HT-29 (cell line): ENCODE results near the gene AKT3. TPM values are rescaled to one million over a fixed set of nuclear protein-coding genes. Genes with fewer than 3 reads are reported as not detected.
"Not testable (repeated sequence)": the region's sequence is repeated elsewhere in the genome, so short reads cannot be mapped to it uniquely, and the experiment has no call there.

Experiments
- DNase-seq: peaks from one replicate; pipeline ENCODE4 v3.0.0-alpha.2; 2015; ENCODE audit warnings: low spot score
- total RNA-seq: library from RNA; depleted of rRNA; stranded (reverse); fragments of >200 nt; shearing (Covaris generic); gene quantifications from 2 replicates; pipeline ENCODE4 v1.2.3, GENCODE V29; 2014

Gene AKT3
- total RNA-seq, 1 experiment from 2014 or later: not detected

DNA sequence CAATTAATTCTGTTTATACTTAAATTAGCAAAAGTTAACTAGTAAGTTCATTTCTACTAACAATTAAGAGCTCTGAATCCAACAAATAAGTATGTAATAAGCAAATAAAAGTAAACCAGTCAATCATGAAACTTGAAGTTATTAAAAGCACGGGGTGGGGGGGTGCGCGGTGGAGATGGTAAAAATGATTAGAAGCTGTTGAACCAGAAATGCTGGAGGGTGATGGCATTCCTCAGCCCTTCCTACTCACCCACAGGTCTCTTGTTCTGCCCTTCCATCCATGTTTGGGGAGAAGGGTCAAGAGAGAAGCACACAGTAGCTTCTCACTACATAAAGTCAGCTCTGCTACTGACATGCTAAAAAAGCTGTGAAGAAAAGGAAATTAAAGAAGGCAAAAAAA lies 63.5 kb downstream of the AKT3 start:
- no peak for DNase-seq

DNA sequence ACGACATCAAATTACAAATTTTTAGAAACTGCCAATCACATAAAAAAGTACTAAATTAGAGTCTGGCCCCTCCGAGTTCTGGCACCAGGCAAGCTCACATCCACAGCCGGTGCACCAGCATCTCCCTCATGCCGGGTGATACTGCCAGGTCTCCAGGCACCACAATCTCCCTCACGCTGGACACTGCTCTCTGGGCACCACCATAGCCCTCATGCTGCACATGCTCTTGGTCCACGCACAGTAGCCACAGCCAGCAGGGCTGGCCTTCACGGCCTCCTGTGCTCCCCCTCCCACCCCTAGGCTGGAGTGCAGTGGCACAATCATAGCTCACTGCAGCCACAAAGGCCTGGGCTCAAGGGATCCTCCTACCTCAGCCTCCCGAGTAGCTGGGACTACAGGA lies 65.5 kb downstream of the AKT3 start:
- no peak for DNase-seq

DNA sequence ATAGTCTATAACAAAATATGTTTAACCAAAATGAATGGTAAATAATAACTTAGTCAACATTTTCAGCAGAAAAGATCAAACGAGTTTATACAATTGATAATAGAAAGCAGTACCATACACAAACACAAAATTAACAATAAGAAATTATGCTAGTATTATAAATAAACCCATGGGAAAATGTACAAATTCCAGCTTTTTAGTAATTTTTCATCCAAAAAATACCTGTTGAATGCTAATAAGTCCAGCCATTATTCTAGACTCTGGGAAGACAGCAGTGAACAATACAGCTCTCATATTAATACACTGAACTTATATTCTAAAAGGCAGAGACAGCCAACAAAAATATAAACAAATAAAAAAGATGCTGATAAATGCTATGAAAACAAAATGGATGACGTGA lies 66.3 kb downstream of the AKT3 start:
- DNase-seq: no peak

DNA sequence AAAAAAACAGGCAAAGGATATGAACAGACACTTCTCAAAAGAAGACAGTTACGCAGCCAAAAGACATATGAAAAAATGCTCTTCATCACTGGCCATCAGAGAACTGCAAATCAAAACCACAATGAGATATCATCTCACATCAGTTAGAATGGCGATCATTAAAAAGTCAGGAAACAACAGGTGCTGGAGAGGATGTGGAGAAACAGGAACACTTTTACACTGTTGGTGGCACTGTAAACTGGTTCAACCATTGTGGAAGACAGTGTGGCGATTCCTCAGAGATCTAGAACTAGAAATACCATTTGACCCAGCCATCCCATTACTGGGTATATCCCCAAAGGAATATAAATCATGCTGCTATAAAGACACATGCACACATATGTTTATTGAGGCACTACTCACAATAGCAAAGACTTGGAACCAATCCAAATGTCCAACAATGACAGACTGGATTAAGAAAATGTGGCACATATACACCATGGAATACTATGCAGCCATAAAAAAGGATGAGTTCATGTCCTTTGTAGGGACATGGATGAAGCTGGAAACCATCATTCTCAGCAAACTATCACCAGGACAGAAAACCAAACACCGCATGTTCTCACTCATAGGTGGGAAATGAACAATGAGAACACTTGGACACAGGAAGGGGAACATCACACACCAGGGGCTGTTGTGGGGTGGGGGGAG lies 77.5 kb downstream of the AKT3 start:
- not testable (repeated sequence) for DNase-seq

DNA sequence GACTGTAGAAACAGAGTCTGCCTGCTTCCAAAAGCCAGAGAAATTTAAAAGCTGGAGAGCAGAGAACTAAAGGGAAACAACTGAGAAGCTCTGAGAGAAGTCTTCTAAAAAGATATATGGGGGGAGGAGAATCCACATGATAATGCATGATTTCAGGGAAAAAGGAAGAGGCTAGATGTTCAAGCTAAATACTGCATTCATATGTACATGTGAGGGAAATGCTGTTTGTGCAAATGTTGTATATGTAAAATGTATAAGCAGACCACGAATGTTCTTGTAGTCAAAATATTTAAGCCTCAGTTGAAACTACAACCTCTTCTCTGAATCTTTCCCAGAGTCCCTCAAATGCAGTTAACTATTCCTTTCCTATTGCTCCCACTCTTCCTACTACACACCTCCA lies 79.2 kb downstream of the AKT3 start:
- DNase-seq: no peak

DNA sequence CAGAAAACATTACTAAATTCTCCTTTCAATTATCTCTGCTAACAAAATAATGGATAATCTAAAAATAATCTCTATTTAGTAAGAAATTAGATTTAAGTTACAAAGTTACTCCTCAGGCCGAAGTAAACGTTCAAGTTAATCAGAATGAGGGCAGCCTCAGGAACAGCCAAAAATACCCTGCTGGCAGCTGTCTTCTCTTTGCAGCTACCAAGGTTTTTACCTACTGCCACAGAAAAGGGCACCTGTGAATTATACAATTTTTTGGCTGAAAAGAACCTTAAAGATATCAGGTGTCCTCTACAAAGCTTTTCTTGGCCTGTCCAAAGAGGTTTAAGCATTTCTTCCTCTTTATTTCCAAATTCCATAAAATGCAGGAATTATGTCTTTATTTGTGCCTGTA lies 84.4 kb downstream of the AKT3 start:
- no peak for DNase-seq

DNA sequence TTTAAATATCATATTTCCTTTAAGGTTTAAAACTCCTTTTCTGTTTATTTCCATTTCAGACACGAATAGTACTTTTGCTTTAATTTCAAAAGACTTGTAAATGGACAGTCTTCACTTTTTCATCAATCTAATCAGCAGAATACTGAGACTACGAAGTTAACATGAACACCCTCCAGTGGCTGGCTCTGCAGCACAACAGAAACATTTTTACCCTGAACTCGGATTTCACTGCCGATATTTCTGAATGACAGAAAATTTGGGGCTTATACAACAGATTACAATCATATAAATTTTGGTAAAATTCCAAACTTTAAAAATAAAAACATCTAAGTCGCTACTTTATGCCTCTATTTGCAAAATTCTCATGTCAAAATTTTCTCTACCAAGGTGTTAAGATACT lies 86.2 kb downstream of the AKT3 start:
- no peak for DNase-seq

DNA sequence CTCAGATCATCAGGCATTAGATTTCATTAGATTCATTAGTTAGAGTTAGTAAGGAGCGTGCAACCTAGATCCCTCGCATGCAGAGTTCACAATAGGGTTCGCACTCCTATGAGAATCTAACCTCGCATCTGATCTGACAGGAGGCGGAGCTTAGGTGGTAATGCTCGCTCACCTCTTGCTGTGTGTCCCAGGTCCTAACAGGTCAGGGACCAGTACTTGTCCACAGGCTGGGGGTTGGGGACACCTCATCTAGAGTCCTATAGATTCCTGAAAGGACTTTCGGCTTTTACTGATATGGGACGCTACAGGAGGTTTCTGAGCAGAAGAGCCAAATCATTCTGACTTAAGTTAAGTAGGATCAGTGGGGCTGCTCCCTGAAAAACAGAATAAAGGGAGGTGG lies 91.4 kb downstream of the AKT3 start:
- no peak for DNase-seq

DNA sequence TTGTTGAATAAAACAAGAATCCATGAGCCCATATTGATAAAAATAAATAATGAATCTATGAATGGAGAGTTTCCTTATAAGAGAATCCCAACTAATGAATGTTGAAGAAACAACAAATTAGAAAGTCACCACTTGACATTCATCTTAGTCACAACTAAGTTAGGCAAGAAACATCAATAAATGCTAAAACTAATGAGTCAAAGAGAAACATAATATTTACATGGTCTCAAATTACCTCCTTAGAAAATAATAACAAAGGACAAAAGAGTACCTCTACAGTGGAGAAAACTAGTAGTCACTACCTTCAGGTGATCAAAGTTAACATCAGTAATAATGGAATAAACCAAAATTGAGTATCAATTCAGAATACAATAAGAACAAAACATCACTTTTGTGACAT lies 93.5 kb downstream of the AKT3 start:
- no peak for DNase-seq

DNA sequence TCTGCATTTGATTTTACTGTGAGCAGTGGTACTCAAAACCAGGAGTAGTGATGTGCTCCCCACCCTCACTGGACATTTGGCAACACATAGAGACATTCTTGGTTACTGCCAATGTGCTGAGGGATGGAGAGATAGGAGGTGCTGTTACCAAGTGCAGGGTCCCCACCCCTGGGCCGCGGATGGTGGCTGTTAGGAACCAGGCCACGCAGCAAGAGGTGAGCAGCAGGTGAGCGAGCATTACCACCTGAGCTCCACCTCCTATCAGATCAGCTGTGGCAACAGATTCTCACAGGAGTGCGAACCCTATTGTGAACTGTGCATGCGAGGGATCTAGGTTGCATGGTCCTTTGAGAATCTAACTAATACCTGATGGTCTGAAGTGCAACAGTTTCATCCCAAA lies 95.7 kb downstream of the AKT3 start:
- DNase-seq: no peak

DNA sequence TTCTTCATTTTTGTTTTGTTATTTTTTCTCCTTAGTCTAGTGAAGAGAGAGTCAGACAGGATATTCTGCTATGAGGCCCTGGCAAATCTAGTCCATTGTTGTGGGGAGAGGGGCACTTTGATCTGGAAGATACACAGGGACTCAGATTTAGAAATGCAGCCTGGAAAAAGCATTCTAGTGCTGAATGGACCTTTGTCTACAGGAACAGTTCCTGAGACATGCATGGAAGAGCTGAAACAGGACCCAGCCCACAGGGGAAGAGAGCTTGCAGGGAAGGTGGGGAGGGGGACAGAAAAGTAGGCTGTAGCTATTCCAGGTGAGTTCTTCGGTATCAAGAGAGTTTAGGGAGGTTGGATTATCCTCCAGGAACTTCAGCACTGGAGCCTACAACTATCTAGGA lies 98.5 kb downstream of the AKT3 start:
- no peak for DNase-seq

DNA sequence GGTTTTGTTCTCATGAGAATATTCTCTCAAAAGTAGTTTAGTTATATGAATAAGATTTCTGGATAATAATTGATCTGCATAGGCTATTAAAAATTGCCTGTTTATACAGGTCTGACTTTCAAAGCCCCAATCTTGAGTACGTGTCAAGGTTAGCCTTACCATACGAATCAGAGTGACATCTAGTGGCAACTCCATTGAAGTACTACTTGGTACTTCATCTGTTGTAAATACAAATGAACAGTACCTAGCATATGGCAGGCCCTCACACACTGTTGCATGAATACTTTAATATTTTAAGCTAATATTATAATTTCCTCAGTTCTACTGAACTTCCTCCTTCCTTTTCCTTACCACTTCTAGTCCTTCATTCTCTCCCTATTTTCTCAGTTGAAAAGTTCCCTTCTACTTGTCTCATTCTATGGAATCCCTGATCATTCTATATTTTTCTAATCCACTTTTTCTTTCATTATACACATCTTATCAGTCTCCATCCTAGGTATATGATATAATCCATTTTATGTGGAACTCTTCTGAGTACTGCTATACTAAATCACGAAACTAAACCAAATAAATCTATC lies 101.2 kb downstream of the AKT3 start:
- DNase-seq: peak; percentile 65

DNA sequence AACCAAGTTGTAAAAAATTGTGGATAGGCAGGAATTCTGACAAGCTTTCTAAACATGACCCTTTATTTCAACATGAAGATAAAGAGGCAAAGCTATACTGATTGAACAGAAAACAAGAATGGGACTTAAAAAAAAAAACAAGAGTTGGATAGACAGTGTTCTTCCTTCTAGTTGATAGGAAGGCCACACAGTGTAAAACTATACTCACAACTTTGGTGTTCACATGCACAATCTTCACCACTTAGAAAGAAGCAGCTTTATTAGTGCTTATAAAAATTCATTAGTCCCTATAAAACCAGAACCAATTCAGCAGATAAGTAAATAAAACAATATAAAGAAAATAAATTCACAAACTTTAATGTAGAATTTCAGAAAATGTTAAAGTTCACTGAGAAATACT lies 101.8 kb downstream of the AKT3 start:
- no peak for DNase-seq

DNA sequence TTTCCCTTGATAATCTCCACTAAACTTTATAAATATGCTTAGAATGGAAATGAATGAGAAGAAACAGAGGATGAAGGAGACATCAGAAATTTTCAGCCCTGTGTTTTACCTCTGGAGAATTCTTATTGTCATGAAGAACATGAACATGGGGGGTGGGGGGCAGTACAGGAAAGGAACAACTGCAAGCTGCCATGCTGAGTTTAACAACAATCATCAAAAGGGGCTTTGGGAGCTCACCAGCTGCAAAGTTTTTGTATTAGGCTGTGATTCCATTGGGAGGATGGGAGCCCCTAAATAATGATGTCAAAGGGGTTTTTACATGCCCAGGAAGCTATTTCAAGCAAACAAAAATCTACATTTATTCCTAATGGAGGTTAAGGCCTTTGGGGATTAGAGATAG lies 103.3 kb downstream of the AKT3 start:
- no peak for DNase-seq

DNA sequence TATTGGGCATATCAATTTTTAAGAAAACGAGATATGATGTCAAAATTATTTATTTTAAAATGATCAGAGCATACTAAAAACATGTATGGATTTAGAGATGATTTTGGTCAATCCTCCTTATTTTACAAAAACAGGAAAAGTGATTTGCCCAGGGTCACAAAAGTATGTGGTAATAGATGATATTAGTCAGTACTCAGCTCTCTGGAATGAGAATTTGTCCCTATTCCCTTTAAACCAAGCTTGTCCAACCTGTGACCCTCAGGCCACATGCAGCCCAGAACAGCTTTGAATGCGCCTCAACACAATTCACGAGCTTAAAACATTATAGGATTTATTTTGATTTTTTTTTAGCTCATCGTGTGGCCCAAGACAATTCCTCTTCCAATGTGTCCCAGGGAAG lies 104.7 kb downstream of the AKT3 start:
- DNase-seq: no peak

DNA sequence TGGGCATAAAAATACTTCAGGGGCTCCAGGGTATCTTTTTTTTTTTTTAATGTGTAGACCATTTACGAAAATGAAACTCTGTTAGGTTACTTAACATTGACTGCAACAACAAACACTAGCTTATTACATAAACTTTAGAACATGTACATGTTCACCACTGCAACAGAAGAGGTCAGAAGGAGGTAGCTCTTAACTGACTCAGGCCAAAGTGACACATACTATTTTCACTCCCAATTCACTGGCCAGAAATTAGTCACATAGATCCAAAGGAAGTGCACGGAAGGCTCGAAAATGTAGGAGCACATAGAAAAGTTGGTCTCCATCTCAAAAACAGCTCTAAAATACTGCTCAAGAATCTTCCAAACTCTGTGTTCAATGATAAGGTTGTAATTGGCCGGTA lies 107.2 kb downstream of the AKT3 start:
- DNase-seq: no peak

DNA sequence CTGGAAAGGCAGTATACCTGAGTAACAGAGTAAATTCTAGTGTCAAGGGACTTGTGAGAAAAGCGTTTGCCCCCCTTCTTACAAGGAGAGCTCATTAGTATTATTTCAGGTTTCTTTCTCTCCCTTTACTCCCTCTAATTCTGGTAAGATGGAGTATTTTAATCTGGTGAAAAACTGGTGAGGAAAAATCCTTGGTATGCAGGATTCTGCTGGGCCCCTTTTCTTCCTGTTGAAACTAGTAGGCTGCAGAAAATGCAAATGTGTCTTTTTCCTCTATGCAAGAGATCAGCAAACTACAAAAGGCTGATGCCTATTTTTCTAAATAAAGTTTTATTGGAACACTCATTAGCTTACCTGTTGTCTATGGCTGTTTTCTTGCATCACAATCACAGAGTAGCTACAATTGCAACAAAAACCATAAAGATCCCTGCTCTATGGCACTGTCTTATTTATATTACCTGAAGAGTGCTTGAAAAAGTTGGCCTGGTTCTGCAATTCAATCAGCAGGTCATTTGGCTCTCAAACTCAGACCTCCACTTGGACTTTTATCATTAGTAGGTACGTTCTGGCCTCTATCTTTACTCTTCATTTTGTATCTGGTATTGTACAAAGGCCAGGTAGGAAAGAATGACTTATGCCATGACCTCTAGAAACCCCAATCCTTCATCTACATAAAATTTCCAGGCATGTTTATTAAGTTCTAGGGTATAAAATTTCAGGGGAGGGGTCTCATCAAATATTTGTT lies 109.6 kb downstream of the AKT3 start:
- DNase-seq: no peak

DNA sequence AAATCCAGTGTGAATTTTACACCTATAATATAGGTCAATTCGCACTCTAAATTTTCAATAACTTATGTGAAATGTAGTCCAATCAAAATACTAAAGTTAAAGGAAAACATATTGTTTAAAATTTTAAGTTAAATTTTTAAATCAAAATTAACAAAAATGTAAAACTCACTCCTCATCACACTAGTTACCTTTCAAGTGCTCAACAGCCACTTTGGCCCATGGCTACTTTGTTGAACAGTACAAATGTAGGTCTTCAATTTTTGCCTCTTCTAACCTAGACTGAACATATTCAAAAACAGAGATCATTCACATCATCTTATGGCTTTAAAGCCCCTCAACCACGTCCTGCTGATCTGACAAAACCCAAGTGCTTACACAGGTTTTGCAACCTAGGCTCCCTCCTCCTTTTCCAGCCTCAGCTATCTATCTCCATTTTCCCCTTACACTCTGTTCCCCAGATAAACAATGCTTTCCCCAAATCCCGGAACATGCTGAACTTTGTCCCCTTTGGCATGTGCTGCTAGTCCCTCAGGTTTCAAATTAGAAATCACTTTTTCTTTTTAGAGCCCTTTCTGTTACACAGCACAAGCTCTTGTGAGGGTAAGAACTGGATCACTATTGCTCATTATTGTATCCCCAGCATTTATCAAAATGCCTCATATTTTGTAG lies 110.6 kb downstream of the AKT3 start:
- no peak for DNase-seq

DNA sequence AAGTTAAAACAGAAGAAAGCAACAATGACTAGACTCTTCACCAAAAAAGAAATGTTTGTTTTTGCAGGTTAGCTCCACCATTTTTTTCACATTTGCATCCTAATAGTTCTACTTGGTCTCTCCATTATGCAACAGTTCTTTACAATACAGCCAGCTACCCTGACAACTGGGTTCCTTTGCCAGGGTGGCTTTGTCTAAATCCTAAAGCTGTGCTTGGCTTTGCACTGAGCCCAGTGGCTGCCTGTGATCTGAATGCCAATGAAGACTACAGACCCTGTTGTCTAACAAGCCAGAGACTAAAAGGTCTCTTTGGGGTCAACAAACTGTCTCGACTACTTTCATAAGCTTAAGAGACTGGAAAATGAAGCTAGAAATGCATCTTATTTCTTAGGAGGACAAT lies 112.0 kb downstream of the AKT3 start:
- DNase-seq: no peak

DNA sequence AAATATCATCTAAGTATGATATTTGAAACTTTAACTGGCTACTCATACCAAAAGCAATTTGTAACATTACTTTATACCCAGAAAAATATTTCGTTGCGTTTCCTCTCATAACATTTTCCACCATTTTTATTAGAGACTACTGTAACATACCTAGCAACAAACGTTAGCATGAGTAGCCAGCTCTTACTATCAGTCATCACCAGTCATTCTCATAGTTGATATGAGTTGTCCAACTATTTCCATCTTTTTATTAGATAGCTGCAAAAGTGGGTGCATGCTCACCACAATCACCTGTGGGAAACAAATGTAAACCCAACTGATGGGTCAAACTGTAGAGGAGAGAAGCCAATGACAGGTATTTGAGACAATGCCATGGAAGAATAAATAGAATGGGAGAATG lies 114.6 kb downstream of the AKT3 start:
- no peak for DNase-seq

DNA sequence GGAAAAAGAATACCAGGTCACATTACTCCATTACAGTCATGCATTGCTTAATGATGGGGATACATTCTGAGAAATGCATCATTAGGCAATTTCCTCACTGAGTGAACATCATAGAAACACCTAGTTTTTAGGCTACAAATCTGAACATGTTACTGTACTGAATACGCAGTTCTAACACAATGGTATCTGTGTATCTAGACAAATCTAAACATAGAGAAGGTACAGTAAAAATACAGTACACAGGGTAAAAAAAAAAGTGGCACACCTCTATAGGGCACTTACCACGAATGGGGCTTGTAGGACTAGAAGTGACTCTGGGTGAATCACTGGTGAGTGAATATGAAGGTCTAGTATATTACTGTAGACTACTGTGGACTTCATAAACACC lies 115.7 kb downstream of the AKT3 start:
- no peak for DNase-seq

DNA sequence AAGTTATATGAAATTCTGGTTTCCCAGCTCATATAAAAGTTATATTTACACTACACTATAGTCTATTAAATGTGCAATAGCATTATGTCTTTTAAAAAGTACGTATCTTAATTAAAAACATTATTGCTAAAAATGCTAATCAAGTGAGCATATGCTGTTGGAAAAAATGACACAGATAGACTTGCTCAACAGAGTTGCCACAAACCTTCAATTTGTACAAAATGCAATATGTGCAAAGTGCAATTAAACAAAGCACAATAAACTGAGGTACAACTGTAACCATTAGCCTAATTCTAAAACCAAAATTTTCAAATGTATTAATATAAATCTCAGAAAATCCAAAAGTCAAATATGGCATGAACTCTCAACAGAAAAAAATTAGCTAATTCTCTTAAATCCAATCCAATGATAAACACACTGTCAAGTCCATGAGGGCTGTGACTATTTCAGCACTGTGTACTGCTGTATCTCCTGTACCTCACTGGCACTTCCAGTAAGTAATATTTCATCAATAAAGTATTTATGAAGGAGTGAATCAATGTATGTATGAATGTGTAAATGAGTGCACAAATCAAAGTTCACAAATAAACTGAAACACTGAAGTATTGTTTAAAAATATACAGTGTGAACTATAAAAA lies 116.3 kb downstream of the AKT3 start:
- no peak for DNase-seq
